ENCODE measurements around the gene TACC2.

- TF ChIP-seq POLR2A (IDR thresholded peaks at IDR 0.05): no peak
- no peak for TF ChIP-seq CTCF (IDR thresholded peaks at IDR 0.05)
Measured at GRCh38 chr10:121952226-121952625, 36.7 kb upstream of the TACC2 start.
